Measurements from ENCODE around the gene SHLD2.

- no peak for TF ChIP-seq CTCF (conservative IDR thresholded peaks at IDR 0.05)
- TF ChIP-seq EZH2 (IDR thresholded peaks at IDR 0.05; ENCODE audit: low read depth), result no peak
Observed at GRCh38 chr10:87072449-87072848, 22.6 kb upstream of the SHLD2 start.
